Activated T-helper 1 cell treated with anti-CD3 and anti-CD28 coated beads, Interleukin-12 subunit alpha, Interleukin-12 subunit beta, Interleukin-2, Interleukin-4 antibody, amounts not matched to agents 30 ng/mL and 10 ng/mL and 1 ng/mL, durations not matched to agents 14 hours and 24 hours and 36 hours (primary cell): ENCODE data around the gene NGLY1. TPM values are rescaled to one million over a fixed set of nuclear protein-coding genes. Genes with fewer than 3 reads are reported as not detected.

Experiments used
- DNase-seq: peaks from one replicate; pipeline ENCODE4 v3.0.0; 2021; ENCODE audit warnings: low spot score
- H3K27ac Mint-ChIP-seq: one replicate; pipeline ENCODE4 v1.8.0; 2021; ENCODE audit warnings: mild to moderate bottlenecking, mixed read lengths
- H3K27me3 Mint-ChIP-seq: one replicate; pipeline ENCODE4 v1.8.0; 2022; ENCODE audit warnings: mild to moderate bottlenecking, moderate library complexity, mixed read lengths; ENCODE audit not compliant: insufficient read depth
- H3K36me3 Mint-ChIP-seq: one replicate; pipeline ENCODE4 v1.8.0; 2021; ENCODE audit warnings: low read depth, mixed read lengths
- H3K4me1 Mint-ChIP-seq: one replicate; pipeline ENCODE4 v1.8.0; 2021; ENCODE audit warnings: low read depth, mixed read lengths
- H3K4me3 Mint-ChIP-seq: one replicate; pipeline ENCODE4 v1.8.0; 2021; ENCODE audit warnings: mild to moderate bottlenecking, moderate library complexity, mixed read lengths
- H3K9me3 Mint-ChIP-seq: one replicate; pipeline ENCODE4 v1.8.0; 2021; ENCODE audit warnings: mixed read lengths
- intact Hi-C: fragments of 100-400 bp; cut with micrococcal nuclease; formaldehyde crosslinking; loops from one replicate; pipeline ENCODE4 v1.15.1; 2024
- total RNA-seq: library from RNA; stranded (reverse); gene quantifications from 2 replicates; pipeline ENCODE4 v1.2.3, GENCODE V29; 2022

The NGLY1 gene
- total RNA-seq, 1 donor from 2014 or later, result 57.9 TPM

DNA sequence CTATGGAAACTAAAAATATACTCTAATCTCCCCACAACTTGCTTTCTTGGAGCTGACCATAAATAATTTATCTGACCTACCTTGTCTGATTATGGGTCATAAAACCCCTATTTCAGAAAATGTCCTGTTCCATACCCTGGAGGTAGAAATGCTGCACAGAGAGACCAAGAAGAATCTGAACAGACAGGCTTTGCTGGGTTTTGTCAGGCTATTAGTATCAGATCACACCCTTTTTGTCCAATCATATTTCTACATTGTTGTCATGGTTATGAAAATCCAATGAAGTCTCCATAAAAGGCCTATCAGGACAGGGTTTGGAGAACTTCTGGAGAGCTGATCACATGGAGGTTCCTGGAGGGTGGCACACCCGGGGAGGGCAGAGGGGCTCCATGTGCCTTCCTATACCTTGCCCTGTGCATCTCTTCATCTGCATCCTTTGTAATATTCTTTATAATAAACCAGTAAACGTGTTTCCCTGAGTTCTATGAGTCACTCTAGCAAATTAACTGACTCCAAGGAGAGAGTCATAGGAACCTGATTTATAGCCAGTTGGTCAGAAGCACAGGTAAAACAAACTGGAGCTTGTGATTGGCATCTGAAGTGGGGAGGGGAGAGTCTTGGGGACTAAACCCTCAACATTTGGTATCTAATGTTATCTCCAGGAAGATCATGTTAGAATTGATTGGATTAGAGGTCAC is 58.1 kb downstream of the NGLY1 start:
- no peak overlapping the region for H3K4me3 Mint-ChIP-seq
- H3K4me1 Mint-ChIP-seq, result peaks cover 10% of the 10 kb centered on the region
- H3K36me3 Mint-ChIP-seq, result peaks cover 39% of the 10 kb centered on the region
- intact Hi-C loops, result loop anchor here (5.0 kb wide), 1 partner anchor 78 kb away; no protein-coding TSS in a partner anchor
- no peaks in the 10 kb centered on the region for H3K9me3 Mint-ChIP-seq
- H3K27me3 Mint-ChIP-seq, result no peaks in the 10 kb centered on the region
- no peak for DNase-seq
- no peak overlapping the region for H3K27ac Mint-ChIP-seq

DNA sequence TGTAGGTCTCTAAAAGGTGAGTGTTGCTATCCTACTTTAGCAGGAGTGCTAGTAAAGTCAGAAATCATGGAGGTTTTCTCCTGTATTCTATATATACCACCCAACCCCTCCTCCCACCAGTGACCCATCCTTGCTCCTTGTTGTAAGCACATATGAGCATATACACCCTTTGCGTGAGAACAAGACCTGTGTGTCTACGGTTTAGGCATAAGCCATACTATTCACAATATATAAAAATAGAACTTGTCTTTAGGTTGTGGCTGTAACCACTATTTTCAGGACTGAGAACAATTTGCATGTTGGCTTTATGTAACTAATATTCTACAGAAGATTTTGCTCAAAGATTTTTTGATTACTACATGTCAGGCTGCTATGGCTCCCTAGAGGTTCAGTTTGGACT is 59.4 kb downstream of the NGLY1 start:
- Mint-ChIP-seq H3K36me3 (peaks cover 33% of the 10 kb centered on the region), H3K27me3 (no peaks in the 10 kb centered on the region), H3K4me3 (no peak overlapping the region), H3K27ac (no peak overlapping the region), H3K4me1 (peaks cover 10% of the 10 kb centered on the region), H3K9me3 (no peaks in the 10 kb centered on the region)
- no peak for DNase-seq
- intact Hi-C loops, result loop anchor here (5.0 kb wide), 1 partner anchor 77 kb away; no protein-coding TSS in a partner anchor

DNA sequence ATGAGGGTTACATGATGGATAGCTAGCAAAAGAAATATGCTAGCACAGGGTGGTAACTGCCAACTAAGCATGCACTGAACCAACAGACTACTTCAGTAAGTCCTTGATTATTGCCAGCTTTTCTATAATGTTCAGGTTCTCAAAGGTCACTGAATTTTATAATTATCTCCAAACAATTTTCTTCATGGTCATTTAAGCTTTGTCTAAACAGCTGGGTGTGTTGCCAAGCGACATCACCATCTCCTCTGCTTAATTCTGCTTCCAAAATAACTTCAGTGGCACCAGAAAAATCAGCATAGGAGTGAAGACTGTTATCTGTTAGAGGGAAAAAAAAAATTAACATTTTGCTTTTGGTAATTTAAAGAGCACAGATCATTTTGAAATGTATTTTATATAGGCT is 63.9 kb downstream of the NGLY1 start:
- intact Hi-C loops, result no loop called here
- Mint-ChIP-seq H3K9me3 (no peaks in the 10 kb centered on the region), H3K4me3 (no peak overlapping the region), H3K4me1 (no peaks in the 10 kb centered on the region), H3K36me3 (peaks cover 11% of the 10 kb centered on the region), H3K27me3 (no peaks in the 10 kb centered on the region), H3K27ac (no peak overlapping the region)
- no peak for DNase-seq

DNA sequence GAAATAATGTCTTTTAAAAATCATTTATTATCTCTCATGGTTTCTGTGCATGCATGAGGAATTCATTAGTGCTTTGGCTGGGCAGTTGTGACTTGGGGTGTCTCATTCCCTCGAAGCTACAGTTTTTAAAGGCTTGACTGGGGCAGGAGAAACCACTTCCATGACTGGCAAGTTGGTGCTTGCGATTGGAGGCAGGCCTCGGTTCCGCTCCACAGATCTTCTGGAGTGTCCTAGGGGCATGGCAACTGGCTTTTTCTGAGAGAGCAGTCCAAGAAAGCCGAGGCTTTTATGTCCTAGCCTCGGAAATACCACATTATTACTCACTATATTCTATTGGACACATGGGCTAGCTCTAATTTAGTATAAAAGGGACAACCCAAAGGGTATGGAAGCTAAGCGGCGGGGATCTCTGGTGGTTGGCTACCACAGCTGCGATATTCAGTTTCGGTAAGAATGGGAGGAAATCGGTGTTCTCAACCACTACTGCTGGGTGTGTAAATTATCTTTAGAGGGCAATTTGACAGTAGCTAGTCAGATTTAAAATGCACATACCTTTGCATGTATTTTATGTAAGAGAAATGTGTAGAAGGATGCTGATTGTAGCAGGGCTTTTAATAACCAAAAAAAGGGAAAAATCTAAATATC is 69.8 kb downstream of the NGLY1 start:
- no peak for DNase-seq
- intact Hi-C loops, result no loop called here
- Mint-ChIP-seq H3K9me3 (no peaks in the 10 kb centered on the region), H3K4me3 (no peak overlapping the region), H3K27ac (no peak overlapping the region), H3K4me1 (no peaks in the 10 kb centered on the region), H3K36me3 (peaks cover 4% of the 10 kb centered on the region), H3K27me3 (peaks cover 1% of the 10 kb centered on the region)

DNA sequence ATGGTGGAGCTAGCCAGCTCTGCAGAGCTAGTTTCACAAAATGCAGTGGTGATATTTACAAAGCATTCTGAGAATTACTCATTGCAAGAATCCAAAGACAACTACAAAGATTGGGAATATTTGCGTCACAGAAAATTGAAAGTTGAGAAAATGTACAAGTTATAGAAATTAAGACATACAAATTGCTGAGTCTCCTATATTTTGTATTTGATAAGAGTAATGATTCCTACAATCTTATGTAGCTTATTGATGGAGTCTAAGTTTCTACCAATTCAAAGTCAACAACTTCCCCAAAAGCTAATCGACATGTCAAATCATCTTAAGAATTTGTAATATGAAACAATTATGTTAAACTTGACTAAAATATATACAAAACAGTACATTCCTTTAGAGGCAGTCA is 72.2 kb downstream of the NGLY1 start:
- H3K27ac Mint-ChIP-seq, result no peak overlapping the region
- H3K4me3 Mint-ChIP-seq, result no peak overlapping the region
- peaks cover 12% of the 10 kb centered on the region for H3K27me3 Mint-ChIP-seq
- H3K9me3 Mint-ChIP-seq, result no peaks in the 10 kb centered on the region
- no peaks in the 10 kb centered on the region for H3K36me3 Mint-ChIP-seq
- H3K4me1 Mint-ChIP-seq, result no peaks in the 10 kb centered on the region
- DNase-seq, result no peak
- intact Hi-C loops, result no loop called here

DNA sequence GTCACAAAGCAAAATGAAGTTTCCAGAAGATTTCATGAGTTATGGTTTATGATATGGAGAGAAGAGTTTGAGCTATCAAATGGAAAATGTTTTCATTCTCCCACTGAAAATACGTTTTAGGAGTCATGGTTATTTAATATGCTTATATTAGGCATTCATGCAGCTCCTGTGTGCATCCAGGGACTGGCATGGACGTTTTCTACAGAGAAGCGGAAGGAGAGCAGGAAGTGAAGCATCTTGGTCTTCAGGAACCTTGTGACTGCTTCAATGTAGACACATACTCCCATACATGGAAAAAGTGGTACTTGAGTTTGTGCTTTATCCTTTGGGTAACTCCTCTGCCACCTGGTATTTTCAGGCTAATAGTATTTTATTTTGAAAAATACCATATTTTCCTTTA is 75.2 kb downstream of the NGLY1 start:
- no peaks in the 10 kb centered on the region for H3K9me3 Mint-ChIP-seq

DNA sequence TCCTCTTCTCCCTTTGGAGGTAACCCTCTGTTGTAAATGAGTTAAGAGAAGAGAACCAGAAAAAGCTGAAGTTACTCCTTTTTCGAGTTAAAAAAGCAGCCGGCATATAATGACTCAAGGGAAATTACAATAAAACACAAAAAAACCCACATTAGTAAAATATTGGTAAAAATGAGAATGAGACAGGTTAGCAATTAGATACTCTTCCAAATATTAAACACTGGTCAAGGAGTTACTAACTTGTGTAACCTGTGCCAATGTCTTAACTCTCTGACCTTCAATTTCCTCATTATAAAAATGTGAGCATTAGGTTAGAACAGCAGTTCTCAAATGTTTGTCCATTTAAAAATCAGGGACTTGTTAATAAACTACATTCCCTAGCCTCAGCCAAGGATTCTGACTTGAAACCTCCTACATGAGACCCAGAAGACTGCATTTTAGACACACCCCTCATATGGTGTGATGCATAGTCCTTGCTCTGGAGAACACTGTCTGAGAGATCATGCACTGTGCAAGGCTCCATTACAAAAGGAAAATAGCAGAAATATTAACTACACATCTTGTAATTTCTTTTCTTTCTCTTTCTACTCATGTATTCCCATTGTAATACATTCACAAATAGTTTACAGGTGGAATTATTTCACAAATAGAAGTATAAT is 75.8 kb downstream of the NGLY1 start:
- Mint-ChIP-seq H3K4me3 (no peak overlapping the region), H3K36me3 (no peaks in the 10 kb centered on the region), H3K9me3 (no peaks in the 10 kb centered on the region), H3K4me1 (no peaks in the 10 kb centered on the region), H3K27me3 (peaks cover 22% of the 10 kb centered on the region), H3K27ac (no peak overlapping the region)
- no peak for DNase-seq
- intact Hi-C loops, result no loop called here

More for the DNA sequence above, 75.2 kb downstream of the NGLY1 start:
- intact Hi-C loops, result no loop called here
- Mint-ChIP-seq H3K4me1 (no peaks in the 10 kb centered on the region), H3K27me3 (peaks cover 19% of the 10 kb centered on the region), H3K27ac (no peak overlapping the region), H3K4me3 (no peak overlapping the region), H3K36me3 (no peaks in the 10 kb centered on the region)
- no peak for DNase-seq

DNA sequence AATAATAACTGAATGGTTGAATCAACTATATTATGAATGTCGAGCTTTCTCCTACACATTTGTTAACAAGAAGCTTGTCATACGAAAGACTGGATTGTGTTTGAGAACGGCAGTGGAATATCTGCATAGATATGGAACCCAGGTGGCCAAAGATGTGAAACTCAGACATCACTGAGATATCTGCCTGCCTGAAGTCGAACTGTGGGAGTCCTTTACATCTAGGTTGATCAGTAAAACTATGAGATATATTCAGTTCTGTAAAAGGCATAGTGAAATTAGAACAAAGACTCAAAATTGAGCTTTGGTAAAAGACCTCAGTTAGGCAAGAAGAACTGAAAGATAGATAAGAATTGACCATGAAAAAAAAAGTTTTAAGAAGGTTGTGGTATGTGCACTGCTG is 77.0 kb downstream of the NGLY1 start:
- no peak for DNase-seq
- intact Hi-C loops, result no loop called here
- H3K9me3 Mint-ChIP-seq, result no peaks in the 10 kb centered on the region
- H3K27me3 Mint-ChIP-seq, result peaks cover 22% of the 10 kb centered on the region
- H3K4me1 Mint-ChIP-seq, result no peaks in the 10 kb centered on the region
- H3K4me3 Mint-ChIP-seq, result no peak overlapping the region
- no peak overlapping the region for H3K27ac Mint-ChIP-seq
- H3K36me3 Mint-ChIP-seq, result no peaks in the 10 kb centered on the region

DNA sequence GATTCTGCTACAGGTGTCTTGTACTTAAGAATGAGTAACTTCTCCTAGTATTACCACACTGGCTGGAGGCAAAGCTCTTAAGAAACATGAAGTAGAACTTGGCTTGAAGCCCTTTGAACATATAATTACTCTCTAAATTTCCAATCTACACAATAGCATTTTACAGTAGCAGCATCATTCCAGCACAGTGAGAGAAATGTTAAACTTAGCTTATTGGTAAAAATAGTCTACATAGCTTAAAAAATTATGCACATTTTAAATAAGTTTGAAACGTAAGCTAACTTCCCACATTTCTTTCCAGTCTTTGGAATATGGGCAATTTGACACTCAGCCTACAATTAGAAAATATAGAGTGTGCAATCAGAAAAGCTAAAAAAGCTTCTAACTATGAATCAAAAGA is 85.7 kb downstream of the NGLY1 start:
- Mint-ChIP-seq H3K9me3 (no peaks in the 10 kb centered on the region), H3K4me3 (no peak overlapping the region), H3K27ac (no peak overlapping the region), H3K36me3 (no peaks in the 10 kb centered on the region), H3K4me1 (no peaks in the 10 kb centered on the region), H3K27me3 (peaks cover 2% of the 10 kb centered on the region)
- intact Hi-C loops, result no loop called here
- DNase-seq, result no peak

DNA sequence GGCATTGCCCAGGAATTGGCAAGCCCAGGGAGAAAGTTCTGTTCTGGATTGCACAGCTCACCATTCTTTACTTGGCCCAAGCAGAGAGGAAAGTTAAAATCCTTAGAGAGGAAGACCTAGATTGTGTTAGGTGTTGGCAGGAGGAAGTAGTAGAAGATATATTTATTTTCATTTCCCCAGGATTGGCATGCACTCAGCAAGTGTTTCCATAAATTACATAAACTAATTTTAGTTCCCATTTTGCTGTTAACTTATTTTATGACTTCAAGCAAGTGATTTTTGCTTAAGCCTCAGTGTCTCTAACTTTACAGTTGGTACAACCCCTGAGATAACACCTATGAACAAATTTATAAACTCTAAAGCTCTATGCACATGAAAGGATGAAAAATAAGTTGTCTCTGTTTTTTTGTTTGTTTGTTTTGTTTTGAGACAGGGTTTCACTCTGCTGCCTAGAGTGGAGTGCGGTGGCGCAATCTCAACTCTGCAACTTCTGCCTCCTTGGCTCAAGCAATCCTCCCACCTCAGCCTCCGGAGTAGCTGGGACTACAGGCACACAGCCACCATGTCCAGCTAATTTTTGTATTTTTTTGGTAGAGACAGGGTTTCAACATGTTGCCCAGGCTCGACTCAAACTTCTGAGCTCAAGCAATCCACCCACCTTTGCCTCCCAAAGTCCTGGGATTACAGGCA is 87.4 kb downstream of the NGLY1 start:
- H3K27me3 Mint-ChIP-seq, result peaks cover 2% of the 10 kb centered on the region
- H3K36me3 Mint-ChIP-seq, result no peaks in the 10 kb centered on the region
- H3K9me3 Mint-ChIP-seq, result no peaks in the 10 kb centered on the region
- intact Hi-C loops, result no loop called here
- no peak overlapping the region for H3K4me3 Mint-ChIP-seq
- no peaks in the 10 kb centered on the region for H3K4me1 Mint-ChIP-seq
- no peak for DNase-seq
- no peak overlapping the region for H3K27ac Mint-ChIP-seq

DNA sequence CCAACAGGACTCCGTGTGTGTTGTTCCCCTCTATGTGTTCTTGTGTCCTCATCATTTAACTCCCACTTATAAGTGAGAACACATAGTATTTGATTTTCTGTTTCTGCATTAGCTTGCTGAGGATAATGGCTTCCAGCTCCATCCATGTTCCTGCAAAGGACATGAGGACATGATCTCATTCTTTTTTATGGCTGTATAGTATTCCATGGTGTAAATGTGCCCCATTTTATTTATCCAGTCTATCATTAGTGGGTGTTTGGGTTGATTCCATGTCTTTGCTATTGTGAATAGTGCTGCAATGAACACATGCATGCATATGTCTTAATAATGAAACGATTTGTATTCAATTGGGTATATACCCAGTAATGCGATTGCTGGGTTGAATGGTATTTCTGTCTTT is 90.0 kb downstream of the NGLY1 start:
- Mint-ChIP-seq H3K27ac (no peak overlapping the region), H3K9me3 (no peaks in the 10 kb centered on the region), H3K4me3 (no peak overlapping the region), H3K27me3 (peaks cover 5% of the 10 kb centered on the region), H3K36me3 (no peaks in the 10 kb centered on the region), H3K4me1 (no peaks in the 10 kb centered on the region)
- DNase-seq, result no peak
- intact Hi-C loops, result no loop called here

DNA sequence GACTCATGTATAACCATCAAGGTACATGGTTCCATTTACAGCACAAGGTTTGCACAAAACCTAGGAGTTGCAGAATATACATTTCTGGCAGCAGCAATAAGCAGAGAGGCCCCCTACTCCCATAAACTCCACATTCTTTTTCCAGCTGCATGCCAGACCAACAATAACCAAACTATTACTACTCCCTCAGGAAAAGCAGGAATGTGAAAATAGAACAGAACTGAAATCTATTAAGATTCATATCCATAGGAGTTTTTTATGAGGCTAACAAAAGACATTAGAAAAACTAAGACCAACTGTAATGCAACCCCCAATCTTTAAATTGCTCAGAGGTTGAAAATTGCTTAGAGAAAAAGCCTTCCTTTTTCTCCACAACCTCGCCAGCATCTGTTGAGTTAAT is 90.9 kb downstream of the NGLY1 start:
- Mint-ChIP-seq H3K27ac (no peak overlapping the region), H3K4me3 (no peak overlapping the region), H3K27me3 (peaks cover 6% of the 10 kb centered on the region), H3K36me3 (no peaks in the 10 kb centered on the region), H3K9me3 (no peaks in the 10 kb centered on the region), H3K4me1 (no peaks in the 10 kb centered on the region)
- intact Hi-C loops, result no loop called here
- DNase-seq, result no peak
